Renal cortex interstitium (tissue), 11 donors: ENCODE measurements around the gene GAL3ST1. TPM values are rescaled to one million over a fixed set of nuclear protein-coding genes. Genes with fewer than 3 reads are reported as not detected.
"Not testable (repeated sequence)": the region's sequence is repeated elsewhere in the genome, so short reads cannot be mapped to it uniquely, and the experiment has no call there.

Experiments used
- DNase-seq, 11 donors: peaks; one replicate each; pipeline ENCODE4 v3.0.0-alpha.2; 2013; ENCODE audit warnings: low read depth in 9 of 11, low spot score in 4 of 11; ENCODE audit errors: extremely low read depth in 1 of 11
- polyA plus RNA-seq, 3 donors: library from polyadenylated mRNA; unstranded; fragments of 120-200 nt; gene quantifications; one replicate each; pipeline ENCODE4 v1.2.1, GENCODE V29; 2013; ENCODE audit not compliant: insufficient read length in 3 of 3

GAL3ST1 gene
- polyA plus RNA-seq, 3 donors: 21.8 to 33.0 (median 32.0) TPM

GRCh38 chr22:30605449-30606110 lies 31.1 kb upstream of the GAL3ST1 start:
- DNase-seq: no peak

GRCh38 chr22:30604723-30605122 lies 30.3 kb upstream of the GAL3ST1 start:
- no peak for DNase-seq

- no peak for DNase-seq
Measured at GRCh38 chr22:30603801-30604200, 29.3 kb upstream of the GAL3ST1 start.

- no peak for DNase-seq
Measured at GRCh38 chr22:30602049-30602448, 27.6 kb upstream of the GAL3ST1 start.

GRCh38 chr22:30601464-30601863 lies 27.0 kb upstream of the GAL3ST1 start:
- no peak for DNase-seq

- DNase-seq: no peak
Measured at GRCh38 chr22:30600921-30601320, 26.5 kb upstream of the GAL3ST1 start.

GRCh38 chr22:30598986-30599385 lies 24.5 kb upstream of the GAL3ST1 start:
- DNase-seq: no peak

- no peak for DNase-seq
Measured at GRCh38 chr22:30596886-30597285, 22.4 kb upstream of the GAL3ST1 start.

- DNase-seq: no peak
Measured at GRCh38 chr22:30596199-30596598, 21.7 kb upstream of the GAL3ST1 start.

GRCh38 chr22:30592360-30592713 lies 17.9 kb upstream of the GAL3ST1 start:
- not testable (repeated sequence) for DNase-seq

GRCh38 chr22:30591588-30592359 lies 17.3 kb upstream of the GAL3ST1 start, which contains the start of gene PES1:
Gene PES1 (minus strand): TSS chr22:30591910. CDS start chr22:30591833, 77 bp downstream.
- DNase-seq: peak; percentile 97 to 99 (median 98)

- DNase-seq: no peak
Measured at GRCh38 chr22:30591191-30591587, 16.7 kb upstream of the GAL3ST1 start.

GRCh38 chr22:30586414-30586813 lies 11.9 kb upstream of the GAL3ST1 start:
- DNase-seq: no peak

GRCh38 chr22:30584441-30584840 lies 10.0 kb upstream of the GAL3ST1 start:
- DNase-seq: no peak

- no peak for DNase-seq
Measured at GRCh38 chr22:30582788-30583545, 8.5 kb upstream of the GAL3ST1 start.

- DNase-seq: no peak
Measured at GRCh38 chr22:30582051-30582450, 7.6 kb upstream of the GAL3ST1 start.

- no peak for DNase-seq
Measured at GRCh38 chr22:30580896-30581295, 6.4 kb upstream of the GAL3ST1 start.

GRCh38 chr22:30578481-30578880 lies 4.0 kb upstream of the GAL3ST1 start:
- no peak for DNase-seq

- no peak for DNase-seq
Measured at GRCh38 chr22:30575859-30576258, 1.4 kb upstream of the GAL3ST1 start.
